HG03175 (cell line): ENCODE measurements around the gene SLCO4A1.

ENCODE experiments used
- ATAC-seq: cut with Tn5 transposase; IDR thresholded peaks from one replicate; pipeline ENCODE4 v1.9.1; 2021; ENCODE audit warnings: mild to moderate bottlenecking, moderate library complexity; ENCODE audit not compliant: unreplicated experiment

SLCO4A1 gene

DNA sequence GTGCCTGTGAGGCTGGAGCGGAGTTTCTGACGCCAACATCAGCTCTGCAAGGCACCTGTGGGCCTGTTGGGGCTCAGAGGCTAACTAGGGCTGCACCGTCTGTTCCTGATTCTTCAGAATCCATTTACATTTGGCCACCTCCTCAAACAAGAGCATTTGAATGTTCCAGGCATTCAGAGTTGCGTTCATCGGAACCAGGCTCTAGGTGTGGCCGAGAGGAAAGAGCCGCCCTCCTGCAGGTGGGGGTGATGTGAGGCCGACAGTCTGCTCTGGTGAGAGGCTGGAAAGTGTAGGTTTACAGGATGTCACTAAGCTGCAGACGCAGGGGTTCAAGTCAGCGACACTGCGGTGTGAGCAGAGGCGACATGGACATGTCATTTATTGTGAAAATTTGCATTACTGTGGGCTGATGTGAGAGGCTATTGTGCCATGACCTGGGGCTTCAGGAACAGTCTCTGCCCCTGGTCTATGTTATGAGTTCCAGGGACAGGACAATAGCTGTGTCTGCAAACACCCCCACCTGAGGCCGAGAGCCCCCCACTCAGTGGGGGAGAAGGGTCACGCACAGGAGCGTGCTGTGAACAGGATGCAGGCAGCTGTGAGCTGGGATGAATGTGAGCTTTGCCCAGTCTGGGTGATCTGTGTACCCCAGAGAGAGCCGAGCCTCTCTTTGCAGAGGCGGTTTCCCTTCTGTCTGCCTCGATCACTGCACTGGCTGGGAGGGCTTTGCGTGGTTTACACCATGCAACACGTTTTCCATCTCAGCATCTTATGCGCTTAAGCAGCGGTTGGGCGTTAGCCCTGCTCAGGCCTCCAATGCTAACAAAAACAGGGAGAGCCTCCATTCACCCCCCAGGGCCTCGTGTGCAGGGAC lies 21.1 kb downstream of the SLCO4A1 start:
- no peak for ATAC-seq

DNA sequence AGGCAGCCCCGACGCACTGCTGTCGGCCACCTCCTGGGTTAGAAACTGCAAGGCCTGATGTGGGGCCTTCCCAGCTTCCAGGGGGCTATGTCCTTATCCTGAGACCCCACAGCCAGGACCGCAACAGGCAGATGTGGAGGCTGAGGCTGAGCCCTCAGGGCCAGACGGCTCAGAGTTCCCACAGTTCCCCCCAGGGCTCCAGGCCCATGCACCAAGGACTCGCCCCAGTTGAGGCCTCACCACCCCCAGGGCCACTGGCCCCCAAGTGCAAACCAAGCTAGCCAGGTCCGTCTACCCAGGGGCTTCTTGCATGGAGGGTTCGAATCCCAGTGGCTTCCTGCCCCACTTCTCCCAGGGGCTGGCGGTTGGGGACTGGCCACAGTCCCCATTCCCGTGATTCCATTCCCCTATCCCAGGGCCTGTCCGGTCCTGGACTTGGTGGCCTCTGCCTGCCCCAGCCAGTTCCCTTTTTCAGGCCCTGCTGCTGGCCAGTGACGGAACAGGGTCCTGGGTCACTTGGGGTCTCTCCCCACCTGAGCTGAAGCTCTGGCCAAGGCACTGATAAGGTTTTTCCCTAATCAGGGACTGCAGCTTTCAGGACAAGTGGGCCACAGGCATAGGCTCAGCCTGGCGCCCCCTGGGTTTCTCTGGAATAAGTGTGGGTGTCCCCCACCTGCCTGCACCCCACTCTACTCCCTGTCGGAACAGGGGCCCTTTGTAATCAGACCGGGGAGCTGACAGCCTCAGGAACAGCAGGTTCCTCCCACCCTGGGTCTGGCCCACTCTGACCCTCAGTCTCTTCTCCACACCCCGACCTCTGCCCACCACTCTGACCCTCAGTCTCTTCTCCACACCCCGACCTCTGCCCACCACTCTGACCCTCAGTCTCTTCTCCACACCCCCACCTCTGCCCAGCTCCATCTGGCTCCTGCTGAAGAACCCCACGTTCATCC lies 22.0 kb downstream of the SLCO4A1 start:
- ATAC-seq = no peak

DNA sequence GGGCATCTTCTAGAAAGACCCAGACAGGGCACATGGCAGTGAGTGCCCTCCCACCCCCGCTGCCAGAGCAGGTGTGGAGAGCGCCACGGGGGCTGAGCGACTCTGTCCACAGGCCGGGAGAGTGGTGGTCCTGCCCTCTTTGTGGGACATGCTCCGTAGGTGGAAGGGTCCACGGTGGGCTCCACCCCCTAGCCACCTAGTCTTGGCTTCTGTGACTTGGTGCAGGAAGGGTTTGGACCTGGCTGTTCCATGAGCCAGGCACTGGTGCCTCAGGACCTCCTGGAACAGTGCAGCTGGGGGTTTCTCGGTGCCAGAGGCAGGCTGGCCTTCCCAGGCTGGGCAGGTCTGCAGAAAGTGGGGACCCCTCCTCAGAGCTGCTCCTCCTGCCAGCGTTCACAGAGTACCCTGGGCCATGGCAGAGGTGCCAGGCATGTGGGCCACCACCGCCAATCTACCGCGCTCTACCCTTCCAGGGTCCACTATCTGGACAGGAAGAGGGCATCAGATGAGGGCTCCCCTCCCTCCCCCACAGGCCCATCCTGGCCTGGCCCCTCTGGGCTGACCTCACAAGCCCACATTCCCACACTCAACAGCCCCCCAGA lies 23.0 kb downstream of the SLCO4A1 start:
- no peak for ATAC-seq

DNA sequence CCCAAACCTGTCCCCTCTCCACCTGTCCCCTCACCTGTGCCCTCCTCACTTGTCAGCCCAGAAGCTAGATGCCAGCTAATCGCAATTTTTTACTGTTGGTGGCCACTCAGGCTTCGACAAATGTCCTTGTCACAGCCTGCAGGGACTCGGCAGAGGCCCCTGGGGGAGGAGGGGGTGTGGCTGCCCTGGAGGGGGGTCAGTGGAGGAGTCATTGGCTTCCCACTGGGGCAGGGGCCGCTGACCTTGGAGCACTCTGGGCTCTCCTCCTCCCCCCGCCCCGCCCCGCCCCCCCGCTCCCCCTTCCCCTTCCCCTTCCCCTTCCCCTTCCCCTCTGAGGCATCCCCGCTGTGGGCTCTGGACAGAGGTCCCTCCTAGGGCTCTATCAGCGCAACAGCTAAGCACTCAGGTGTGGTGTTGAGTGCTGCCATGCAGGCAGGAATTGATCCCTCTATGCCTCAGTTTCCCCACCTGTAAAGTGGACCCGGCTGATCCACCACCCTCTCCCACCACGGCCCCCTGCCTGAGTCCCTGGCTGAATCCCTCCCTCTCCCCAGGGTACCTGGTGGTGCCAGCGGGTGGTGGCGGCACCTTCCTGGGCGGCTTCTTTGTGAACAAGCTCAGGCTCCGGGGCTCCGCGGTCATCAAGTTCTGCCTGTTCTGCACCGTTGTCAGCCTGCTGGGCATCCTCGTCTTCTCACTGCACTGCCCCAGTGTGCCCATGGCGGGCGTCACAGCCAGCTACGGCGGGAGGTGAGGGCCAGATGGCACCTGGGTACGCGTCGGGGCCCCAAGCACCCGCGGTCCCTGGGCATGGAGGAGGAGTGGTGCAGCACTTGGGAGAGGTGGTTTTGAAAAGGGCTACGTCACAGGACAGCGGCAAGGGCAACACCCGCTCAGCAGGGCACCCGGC lies 23.8 kb downstream of the SLCO4A1 start:
- no peak for ATAC-seq

DNA sequence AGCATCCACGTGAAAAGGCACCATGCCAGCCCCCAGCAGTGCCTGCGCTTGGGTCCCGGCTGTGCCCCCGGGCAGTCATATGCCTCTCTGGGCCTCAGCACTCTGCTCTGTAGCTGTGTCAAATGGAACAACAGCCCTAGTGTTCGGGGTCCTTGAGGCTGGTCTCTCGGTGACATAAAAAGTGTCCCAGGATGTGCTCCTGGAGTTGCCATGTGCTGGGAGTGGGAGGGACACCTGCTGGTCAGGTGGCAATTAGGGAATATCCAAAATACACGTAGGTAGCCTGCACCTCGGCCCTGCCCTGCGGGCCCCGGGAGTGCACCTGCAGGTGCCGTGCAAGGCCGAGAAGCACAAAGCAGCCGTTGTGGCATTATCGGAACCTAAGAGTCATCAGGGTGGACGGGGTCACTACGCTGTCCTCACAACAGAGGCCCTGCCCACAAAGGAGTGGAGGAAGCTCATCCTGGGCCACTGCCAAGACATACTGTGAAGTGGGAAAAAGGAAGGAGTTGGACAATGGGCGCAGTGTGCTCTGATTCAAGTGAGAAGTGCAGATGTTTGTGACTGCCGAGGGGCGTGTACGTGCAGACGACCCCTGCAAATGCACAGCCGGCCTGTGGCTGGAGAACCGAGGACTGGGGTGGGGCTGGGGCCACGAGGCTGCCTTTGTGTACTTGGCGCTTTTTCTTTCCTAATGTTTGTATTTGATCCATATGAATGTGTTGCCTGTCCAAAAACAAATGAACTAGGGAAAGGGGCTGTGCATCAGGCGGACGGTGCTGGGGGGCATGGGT lies 24.6 kb downstream of the SLCO4A1 start:
- no peak for ATAC-seq

DNA sequence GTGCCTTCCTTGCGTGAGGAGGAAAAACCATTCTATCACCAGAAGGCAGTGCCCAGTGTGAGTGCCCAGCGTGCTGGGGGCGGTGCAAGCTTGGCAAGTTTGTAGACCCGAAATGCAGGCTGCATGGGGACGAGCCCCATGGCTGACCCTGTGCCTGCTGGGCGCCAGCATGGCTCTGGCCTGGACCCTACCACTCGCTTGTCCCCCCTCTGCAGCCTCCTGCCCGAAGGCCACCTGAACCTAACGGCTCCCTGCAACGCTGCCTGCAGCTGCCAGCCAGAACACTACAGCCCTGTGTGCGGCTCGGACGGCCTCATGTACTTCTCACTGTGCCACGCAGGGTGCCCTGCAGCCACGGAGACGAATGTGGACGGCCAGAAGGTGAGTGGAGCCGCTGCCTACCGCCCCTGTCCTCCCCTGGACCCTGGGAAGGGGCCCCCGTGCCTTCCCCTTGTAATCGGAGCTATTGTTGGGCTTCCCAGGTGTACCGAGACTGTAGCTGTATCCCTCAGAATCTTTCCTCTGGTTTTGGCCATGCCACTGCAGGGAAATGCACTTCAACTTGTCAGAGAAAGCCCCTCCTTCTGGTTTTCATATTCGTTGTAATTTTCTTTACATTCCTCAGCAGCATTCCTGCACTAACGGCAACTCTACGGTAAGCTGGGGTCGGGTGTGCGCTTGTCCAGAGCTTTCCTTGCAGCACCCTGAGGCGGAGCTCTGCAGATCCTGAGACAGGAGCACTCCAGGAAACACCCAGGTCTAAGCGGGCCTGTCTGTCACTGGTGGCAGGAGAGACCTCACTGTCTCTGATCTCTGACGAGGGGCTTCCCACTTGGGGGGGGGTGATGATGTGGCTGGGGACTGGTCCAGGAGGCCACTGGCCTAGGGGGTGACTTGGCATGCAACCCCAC lies 25.5 kb downstream of the SLCO4A1 start:
- no peak for ATAC-seq

DNA sequence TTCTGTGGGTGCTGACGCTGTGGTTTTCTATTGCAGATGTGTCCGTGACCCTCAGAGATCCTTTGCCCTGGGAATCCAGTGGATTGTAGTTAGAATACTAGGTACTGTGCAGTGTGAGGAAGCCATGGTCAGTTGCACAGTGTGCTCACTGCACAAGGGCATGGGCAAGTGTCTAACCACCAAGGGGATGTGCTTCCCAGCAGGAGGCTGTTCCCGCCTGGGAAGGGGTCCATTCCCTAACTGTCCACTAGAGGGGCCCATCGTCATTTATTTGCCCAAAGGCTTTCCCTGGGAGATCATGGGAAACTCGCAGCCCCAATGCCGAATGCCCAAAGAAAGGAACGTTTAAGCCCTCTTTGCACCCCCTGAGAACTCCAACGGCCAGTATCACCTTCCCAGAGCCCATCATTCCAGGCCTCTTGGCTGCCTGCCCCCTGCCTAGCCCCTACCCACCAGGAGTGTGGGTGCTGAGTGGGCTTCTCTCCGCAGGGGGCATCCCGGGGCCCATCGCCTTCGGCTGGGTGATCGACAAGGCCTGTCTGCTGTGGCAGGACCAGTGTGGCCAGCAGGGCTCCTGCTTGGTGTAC lies 26.2 kb downstream of the SLCO4A1 start:
- no peak for ATAC-seq

DNA sequence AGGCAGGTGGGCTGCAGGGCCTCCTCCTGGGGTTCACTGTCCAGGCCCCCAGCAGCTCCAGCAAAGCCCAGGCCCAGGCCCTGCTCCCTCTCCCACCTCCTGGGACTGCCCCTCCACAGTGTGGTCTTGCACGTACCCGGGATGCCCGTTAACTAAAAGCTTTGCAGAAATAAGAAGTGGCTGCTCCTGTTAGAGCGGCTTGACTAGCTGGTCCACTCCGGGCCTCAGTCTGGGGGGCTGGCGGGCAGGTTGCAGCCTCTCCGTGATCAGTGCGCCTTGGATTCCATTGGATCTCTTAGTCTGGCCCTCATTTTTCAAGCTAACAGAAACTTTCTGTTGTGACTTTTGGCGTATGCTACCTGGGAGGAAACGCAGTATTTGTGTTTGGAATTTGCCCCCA lies 26.9 kb downstream of the SLCO4A1 start:
- ATAC-seq = no peak

DNA sequence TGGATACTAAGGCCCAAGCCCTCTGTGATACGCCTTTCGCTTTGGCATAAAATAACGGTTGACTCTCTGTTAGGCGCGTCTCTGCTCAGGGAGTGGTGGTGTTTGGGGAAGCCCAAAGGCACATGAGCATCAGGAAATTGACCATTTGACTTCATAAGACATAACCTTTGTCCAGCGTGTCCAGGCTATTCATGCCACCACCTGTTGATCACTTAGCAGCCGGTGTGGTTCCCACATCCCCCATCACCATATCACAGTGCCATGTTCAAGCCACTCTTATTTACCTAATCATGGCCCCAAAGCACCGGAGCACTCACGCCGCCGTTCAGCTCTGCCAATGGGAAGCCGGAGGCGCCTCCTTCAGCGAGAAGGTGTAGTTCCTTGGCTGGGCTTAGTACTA lies 27.9 kb downstream of the SLCO4A1 start:
- no peak for ATAC-seq

DNA sequence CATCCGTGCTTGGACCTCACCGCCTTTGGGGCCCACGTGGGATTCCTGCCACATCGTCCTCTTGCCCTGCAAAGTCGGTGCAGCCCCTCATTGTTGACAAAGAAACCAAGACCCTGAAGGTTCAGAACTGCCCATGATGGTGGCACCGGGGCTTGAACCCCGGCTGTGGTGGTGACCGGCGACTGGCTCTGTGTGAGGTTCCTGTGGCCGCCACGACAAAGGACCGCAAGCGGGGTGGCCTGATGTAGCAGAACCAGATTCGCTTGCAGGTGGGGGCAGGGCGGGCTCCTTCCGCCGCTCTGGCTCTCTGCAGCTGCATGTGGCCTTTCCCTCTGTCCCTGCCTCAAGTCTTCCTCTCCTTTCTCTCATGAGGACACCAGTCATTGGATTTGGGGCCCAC lies 28.7 kb downstream of the SLCO4A1 start:
- no peak for ATAC-seq

DNA sequence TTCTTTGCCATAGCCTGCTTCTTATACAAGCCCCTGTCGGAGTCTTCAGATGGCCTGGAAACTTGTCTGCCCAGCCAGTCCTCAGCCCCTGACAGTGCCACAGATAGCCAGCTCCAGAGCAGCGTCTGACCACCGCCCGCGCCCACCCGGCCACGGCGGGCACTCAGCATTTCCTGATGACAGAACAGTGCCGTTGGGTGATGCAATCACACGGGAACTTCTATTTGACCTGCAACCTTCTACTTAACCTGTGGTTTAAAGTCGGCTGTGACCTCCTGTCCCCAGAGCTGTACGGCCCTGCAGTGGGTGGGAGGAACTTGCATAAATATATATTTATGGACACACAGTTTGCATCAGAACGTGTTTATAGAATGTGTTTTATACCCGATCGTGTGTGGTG lies 29.5 kb downstream of the SLCO4A1 start:
- no peak for ATAC-seq

DNA sequence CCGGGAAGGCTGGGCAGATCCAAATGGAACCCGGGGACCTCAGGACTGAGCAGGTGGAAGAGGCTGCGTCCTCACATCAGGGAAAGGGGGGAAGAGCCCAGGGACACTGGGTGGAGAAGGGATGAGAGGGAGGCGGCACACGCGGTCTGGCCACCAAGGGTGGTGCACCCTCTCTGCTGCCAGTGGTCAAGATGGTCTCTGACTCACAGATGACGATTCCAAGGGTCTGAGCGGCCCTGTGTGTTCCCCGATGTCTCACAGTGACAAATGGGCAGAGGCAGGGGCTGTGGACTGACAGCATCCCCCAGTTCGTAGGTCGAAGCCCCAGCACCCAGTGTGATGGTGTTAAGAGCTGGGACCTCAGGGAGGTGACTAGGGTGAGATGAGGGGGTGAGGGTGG lies 32.1 kb downstream of the SLCO4A1 start:
- no peak for ATAC-seq

DNA sequence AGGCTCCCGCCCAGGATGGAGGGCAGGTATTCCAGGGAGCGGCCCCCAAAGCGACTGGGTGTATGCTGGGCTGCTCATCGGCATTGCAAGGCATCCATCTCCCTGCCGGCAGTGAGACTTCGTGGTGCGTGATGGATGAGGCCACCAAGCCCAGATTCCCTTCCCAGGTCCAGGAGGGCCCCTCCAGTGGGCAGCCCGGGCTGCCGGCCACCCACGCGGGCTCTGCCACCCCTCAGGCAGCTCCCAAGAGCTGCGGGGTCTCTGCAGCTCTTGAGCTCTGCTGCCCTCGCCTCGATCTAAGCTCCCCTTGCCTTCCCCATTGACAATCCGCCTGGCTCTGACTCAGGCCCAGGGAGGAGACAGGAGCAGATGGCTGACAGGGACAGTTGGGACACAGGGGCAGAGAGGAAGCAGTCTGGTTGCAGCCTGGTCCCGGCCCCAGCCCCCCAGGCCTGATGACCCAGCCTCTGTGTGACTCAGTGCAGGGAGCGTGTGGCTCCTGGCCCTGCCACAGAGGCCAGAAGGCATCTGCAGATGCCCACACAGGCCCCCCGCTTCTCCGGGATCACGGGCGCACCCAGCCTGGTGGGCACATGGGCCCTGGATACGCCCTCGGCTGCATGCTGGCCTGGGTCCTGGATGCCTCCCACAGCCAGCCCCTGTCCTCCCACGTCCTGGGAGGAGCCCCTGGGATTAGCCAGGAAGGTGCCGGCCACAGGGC lies 33.0 kb downstream of the SLCO4A1 start:
- no peak for ATAC-seq

DNA sequence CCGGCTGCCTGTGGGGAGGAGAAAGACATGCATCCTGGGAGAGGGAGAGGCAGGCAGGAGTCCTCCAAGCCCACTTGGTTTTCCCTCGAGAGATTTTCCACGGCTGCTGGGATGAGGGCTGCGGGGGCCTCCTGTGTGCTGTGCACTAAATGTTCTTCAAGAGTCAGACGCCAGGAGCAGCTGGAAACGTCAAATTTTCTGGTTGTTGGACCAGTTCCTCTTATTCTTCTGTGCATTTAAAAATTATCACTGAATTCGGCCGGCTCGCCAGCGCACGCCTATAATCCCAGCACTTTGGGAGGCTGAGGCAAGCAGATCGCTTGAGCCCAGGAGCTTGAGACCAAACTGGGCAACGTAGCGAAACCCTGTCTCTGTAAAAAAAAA lies 33.6 kb downstream of the SLCO4A1 start:
- ATAC-seq = no peak

DNA sequence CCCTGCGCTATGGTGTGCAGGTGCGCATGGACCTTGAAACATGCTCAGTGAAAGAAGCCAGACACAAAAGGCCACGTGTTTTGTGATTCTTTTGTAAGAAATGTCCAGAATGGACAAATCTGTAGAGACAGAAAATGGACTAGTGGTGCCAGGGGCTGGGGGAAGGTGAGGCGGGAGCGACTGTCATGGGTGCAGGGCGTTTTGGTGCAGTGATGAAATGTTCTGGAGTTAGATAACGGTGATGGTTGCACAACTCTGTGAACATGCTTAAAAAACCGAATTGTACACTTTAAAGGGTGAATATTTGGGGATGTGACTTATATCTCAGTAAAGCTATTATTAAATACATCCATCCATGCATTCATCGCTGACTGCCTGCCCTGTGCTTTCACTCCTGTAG lies 34.7 kb downstream of the SLCO4A1 start:
- ATAC-seq = no peak

DNA sequence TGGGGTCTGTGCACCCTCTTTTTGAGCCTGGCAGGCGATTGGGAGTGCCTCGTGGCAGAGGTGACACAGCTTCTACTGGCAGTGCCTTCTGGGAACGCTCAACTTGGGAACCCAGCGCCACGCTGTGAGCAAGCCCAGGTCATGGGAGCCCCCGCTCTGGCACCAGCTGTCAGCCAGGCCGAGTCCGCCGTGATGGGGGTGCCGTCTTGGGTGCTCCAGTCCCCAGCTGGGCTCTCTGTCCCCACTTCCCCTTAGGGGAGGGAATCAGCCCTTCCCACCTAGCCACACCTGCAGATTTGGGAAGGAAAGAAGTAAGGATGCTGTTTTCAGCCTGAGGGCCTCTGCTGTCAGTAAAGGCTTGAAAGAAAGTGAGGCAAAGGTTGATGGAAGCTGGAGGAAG lies 35.4 kb downstream of the SLCO4A1 start:
- no peak for ATAC-seq

DNA sequence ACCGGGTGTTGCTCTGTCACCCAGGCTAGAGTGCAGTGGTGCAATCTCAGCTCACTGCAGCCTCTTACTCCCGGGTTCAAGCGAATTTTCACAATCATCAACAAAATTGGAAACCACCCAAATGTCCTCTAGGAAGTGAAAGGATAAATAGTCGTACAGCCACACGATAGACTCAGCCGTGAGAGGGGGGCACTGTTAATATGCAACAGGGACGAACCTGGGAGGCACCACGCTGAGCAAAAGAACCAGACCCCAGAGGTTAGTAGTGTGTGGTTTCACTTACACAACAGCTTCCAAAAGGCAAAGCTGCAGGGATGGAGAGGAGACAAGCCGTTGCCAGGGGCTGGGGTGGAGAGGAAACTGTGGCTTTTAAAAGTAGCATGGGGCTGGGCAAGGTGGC lies 36.2 kb downstream of the SLCO4A1 start:
- no peak for ATAC-seq
